ENCODE measurements around the gene FBXL13. TPM values are rescaled to one million over a fixed set of nuclear protein-coding genes. Genes with fewer than 3 reads are reported as not detected.

The FBXL13 gene
- polyA plus RNA-seq, 1 donor from 2014 or later, result 0.57 TPM

- H3K4me2 ChIP-seq (ENCODE audit: low read length), result no peak overlapping the region
- H3K9ac ChIP-seq (ENCODE audit: low read length), result no peak overlapping the region
- H3K27ac ChIP-seq (ENCODE audit: low read length), result no peak overlapping the region
- peaks cover 8% of the 10 kb centered on the region for H3K36me3 ChIP-seq (ENCODE audit: insufficient read depth, low read length)
- no peaks in the 10 kb centered on the region for H3K79me2 ChIP-seq (replicated peaks; ENCODE audit: insufficient read depth, low read length)
- TF ChIP-seq EP300 (conservative IDR thresholded peaks at IDR 0.05; ENCODE audit: poor library complexity, severe bottlenecking), result no peak
- TF ChIP-seq MXI1 (conservative IDR thresholded peaks at IDR 0.05; ENCODE audit: poor library complexity, severe bottlenecking), result no peak
- TF ChIP-seq REST (IDR thresholded peaks at IDR 0.05; ENCODE audit: borderline replicate concordance), result no peak
- no peak for TF ChIP-seq TAF1 (IDR thresholded peaks at IDR 0.05; ENCODE audit: low read depth)
- TF ChIP-seq SMC3 (conservative IDR thresholded peaks at IDR 0.05; ENCODE audit: poor library complexity), result no peak
- TF ChIP-seq POLR2AphosphoS5 (IDR thresholded peaks at IDR 0.05), result no peak
- TF ChIP-seq, protein P1, sequence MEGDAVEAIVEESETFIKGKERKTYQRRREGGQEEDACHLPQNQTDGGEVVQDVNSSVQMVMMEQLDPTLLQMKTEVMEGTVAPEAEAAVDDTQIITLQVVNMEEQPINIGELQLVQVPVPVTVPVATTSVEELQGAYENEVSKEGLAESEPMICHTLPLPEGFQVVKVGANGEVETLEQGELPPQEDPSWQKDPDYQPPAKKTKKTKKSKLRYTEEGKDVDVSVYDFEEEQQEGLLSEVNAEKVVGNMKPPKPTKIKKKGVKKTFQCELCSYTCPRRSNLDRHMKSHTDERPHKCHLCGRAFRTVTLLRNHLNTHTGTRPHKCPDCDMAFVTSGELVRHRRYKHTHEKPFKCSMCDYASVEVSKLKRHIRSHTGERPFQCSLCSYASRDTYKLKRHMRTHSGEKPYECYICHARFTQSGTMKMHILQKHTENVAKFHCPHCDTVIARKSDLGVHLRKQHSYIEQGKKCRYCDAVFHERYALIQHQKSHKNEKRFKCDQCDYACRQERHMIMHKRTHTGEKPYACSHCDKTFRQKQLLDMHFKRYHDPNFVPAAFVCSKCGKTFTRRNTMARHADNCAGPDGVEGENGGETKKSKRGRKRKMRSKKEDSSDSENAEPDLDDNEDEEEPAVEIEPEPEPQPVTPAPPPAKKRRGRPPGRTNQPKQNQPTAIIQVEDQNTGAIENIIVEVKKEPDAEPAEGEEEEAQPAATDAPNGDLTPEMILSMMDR (IDR thresholded peaks at IDR 0.05; ENCODE audit: poor library complexity, severe bottlenecking), result no peak
- no peak for TF ChIP-seq EZH2 (IDR thresholded peaks at IDR 0.05; ENCODE audit: borderline replicate concordance, insufficient read depth, low read length, poor library complexity, severe bottlenecking)
- TF ChIP-seq RAD21 (conservative IDR thresholded peaks at IDR 0.05), result no peak
- no peak overlapping the region for H2AFZ ChIP-seq (ENCODE audit: low read depth, low read length)
- no peaks in the 10 kb centered on the region for H3K9me2 ChIP-seq (ENCODE audit: insufficient read depth, low read length)
- H3K9me3 ChIP-seq (ENCODE audit: low read length), result no peaks in the 10 kb centered on the region
- H4K20me1 ChIP-seq (ENCODE audit: insufficient read depth), result no peaks in the 10 kb centered on the region
- H3F3A ChIP-seq (ENCODE audit: insufficient read depth, low read length, poor library complexity, severe bottlenecking), result no peaks in the 10 kb centered on the region
- no peak overlapping the region for H3K4me3 ChIP-seq (ENCODE audit: low read length)
- no peaks in the 10 kb centered on the region for H3K27me3 ChIP-seq (ENCODE audit: insufficient read depth, low read depth, low read length)
Measured at GRCh38 chr7:103116991-103117390, 42.4 kb upstream of the FBXL13 start.

DNA sequence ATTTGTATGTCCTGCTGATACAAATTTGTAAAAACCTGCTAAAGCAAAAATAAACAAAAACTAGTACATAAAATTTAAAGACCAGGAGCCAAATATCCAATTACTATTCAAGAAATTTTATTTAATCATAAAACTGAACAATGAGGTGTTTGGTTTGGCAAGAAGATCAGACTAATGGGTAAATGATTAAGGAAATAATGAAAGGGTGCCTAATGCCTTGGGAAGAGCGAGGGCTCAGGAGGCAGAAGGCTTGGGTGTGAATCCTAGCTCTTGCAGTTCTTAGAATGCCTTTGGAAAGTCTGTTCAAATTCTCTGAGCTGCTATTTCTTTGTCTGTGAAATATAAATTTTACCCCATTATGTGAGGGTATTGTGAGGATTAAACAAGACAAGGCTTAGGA lies 41.9 kb upstream of the FBXL13 start:
- Histone ChIP-seq H3K9me2 (ENCODE audit: insufficient read depth, low read length) (no peaks in the 10 kb centered on the region), H3K9ac (ENCODE audit: low read length) (no peak overlapping the region), H3K4me3 (ENCODE audit: low read length) (no peak overlapping the region), H2AFZ (ENCODE audit: low read depth, low read length) (no peak overlapping the region), H3K4me2 (ENCODE audit: low read length) (no peak overlapping the region), H3K27ac (ENCODE audit: low read length) (no peak overlapping the region), H3F3A (ENCODE audit: insufficient read depth, low read length, poor library complexity, severe bottlenecking) (no peaks in the 10 kb centered on the region), H3K9me3 (ENCODE audit: low read length) (no peaks in the 10 kb centered on the region), H3K79me2 (replicated peaks; ENCODE audit: insufficient read depth, low read length) (no peaks in the 10 kb centered on the region), H3K27me3 (ENCODE audit: insufficient read depth, low read depth, low read length) (no peaks in the 10 kb centered on the region), H3K36me3 (ENCODE audit: insufficient read depth, low read length) (peaks cover 8% of the 10 kb centered on the region), H4K20me1 (ENCODE audit: insufficient read depth) (no peaks in the 10 kb centered on the region)
- TF ChIP-seq EP300 (conservative IDR thresholded peaks at IDR 0.05; ENCODE audit: poor library complexity, severe bottlenecking) (no peak), POLR2AphosphoS5 (IDR thresholded peaks at IDR 0.05) (no peak), TAF1 (IDR thresholded peaks at IDR 0.05; ENCODE audit: low read depth) (no peak), EZH2 (IDR thresholded peaks at IDR 0.05; ENCODE audit: borderline replicate concordance, insufficient read depth, low read length, poor library complexity, severe bottlenecking) (no peak), SMC3 (conservative IDR thresholded peaks at IDR 0.05; ENCODE audit: poor library complexity) (no peak), RAD21 (conservative IDR thresholded peaks at IDR 0.05) (no peak), REST (IDR thresholded peaks at IDR 0.05; ENCODE audit: borderline replicate concordance) (no peak), MXI1 (conservative IDR thresholded peaks at IDR 0.05; ENCODE audit: poor library complexity, severe bottlenecking) (no peak)
- TF ChIP-seq, protein P1 (IDR thresholded peaks at IDR 0.05; ENCODE audit: poor library complexity, severe bottlenecking), result no peak

Data from neural cell (in vitro differentiated cells).